Measurements from ENCODE around the gene NPPB.
"Not testable (repeated sequence)": the region's sequence is repeated elsewhere in the genome, so short reads cannot be mapped to it uniquely, and the experiment has no call there.

NPPB gene

DNA sequence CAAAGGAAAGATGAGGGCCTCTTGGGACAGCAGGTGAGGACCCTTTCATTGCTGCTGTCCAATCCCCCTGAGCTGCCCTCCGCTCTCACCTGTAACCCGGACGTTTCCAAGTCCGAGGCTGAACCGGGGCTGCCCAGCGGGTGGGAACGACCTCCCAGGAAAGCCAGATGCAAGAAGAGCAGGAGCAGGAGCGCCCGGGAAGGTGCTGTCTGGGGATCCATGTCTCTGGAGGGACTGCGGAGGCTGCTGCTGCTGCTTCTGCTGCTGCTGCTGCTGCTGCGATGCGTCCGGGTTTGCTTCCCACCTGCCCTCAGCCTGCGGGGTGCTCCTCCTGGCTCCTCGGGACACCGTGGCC is at the start of gene NPPB:
TSS of gene NPPB (minus strand) at position 333 of the 355 bp plus-strand sequence. CDS start at position 221, 112 bp downstream.
- in situ Hi-C loops (cut with HindIII; ENCODE audit: low pct_ligation_motif_present, low sequenced_read_pairs): no loop called here

DNA sequence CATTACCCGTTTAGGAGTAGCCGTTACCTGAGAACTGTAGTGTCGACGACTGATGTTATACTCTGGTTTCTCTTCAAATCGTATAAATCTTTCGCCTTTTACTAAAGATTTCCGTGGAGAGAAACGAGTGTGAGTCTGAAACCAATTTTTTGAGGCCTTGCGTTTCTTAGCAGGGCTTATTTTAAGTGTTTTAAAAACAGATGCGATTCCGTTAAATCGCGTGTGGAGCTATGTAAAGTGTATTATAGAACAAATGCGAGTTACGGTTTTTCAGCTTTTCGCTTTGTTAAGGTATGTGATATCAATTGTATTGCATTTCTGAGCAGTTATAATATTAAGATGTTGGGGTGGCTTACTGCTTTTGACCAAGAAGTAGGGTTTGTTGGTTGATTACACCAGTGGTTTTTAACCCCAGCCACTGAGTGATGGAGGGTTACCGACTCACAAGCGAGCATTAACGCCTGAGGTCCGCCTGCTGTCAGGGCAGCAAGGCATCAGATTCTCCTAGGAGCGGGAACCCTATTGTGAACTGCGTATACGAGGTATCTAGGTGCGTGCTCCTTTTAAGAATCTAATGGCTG is 49.4 kb upstream of the NPPB start:
- DNase-seq: peak; percentile 96
- TF ChIP-seq, protein P1, sequence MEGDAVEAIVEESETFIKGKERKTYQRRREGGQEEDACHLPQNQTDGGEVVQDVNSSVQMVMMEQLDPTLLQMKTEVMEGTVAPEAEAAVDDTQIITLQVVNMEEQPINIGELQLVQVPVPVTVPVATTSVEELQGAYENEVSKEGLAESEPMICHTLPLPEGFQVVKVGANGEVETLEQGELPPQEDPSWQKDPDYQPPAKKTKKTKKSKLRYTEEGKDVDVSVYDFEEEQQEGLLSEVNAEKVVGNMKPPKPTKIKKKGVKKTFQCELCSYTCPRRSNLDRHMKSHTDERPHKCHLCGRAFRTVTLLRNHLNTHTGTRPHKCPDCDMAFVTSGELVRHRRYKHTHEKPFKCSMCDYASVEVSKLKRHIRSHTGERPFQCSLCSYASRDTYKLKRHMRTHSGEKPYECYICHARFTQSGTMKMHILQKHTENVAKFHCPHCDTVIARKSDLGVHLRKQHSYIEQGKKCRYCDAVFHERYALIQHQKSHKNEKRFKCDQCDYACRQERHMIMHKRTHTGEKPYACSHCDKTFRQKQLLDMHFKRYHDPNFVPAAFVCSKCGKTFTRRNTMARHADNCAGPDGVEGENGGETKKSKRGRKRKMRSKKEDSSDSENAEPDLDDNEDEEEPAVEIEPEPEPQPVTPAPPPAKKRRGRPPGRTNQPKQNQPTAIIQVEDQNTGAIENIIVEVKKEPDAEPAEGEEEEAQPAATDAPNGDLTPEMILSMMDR (IDR thresholded peaks at IDR 0.05; ENCODE audit: low read depth, low read length, missing control alignments): no peak
- peak overlapping the region; percentile 63 for H3K4me3 ChIP-seq (ENCODE audit: low read depth, low read length)
- no peaks in the 10 kb centered on the region for H3K27me3 ChIP-seq (replicated peaks)
- peak overlapping the region; percentile 100 for H3K27ac ChIP-seq
- in situ Hi-C loops (cut with HindIII; ENCODE audit: low pct_ligation_motif_present, low sequenced_read_pairs): no loop called here
- H3K36me3 ChIP-seq (replicated peaks): no peaks in the 10 kb centered on the region

More for the DNA sequence above, at the start of gene NPPB:
- H3K27ac ChIP-seq: no peak within 1 kb of the TSS
- TF ChIP-seq, protein P1 (IDR thresholded peaks at IDR 0.05; ENCODE audit: low read depth, low read length, missing control alignments): no peak
- DNase-seq: no peak
- H3K27me3 ChIP-seq (replicated peaks): peaks cover 26% of the 10 kb centered on the region
- H3K4me3 ChIP-seq (ENCODE audit: low read depth, low read length): no peak within 1 kb of the TSS
- no peaks in the 10 kb centered on the region for H3K36me3 ChIP-seq (replicated peaks)

DNA sequence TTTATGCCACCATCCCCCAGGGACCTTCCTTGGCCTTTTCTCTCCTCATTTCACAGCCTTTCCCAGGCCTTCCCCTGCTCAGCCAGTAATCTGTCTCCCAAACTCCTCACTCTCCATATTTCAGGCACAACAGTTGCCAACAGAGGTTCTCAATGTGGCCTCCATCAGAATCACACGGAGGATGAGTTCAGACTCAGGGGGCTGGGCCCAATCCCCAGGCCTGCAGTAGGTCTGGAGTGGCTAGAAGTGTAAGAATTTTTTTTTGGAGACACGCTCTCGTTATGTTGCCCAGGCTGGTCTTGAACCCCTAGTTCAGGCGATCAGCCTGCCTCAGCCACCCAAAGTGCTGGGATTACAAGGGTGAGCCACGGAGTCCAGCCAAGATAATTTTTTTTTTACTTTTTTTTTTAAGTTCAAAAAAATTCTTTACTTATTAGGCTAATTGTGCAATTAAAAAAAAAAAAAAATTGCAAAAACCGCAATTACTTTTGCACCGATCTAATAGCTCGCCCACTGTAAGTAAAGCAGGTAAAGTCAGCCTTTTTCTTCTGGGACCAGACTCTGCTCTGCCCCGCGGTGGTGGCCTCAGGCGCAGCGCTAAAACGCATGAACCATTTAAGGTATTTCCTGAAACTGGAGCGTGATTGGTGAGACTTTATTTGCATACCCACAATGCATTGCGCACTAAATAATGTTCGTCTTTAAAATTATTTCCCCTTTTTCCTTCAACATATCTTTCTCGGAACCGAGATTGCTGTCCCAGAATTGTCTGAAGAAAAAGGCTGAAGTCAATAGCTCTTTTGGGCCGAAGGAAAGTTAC is 48.7 kb upstream of the NPPB start:
- Histone ChIP-seq H3K27me3 (replicated peaks) (no peaks in the 10 kb centered on the region), H3K27ac (peak overlapping the region; percentile 100), H3K36me3 (replicated peaks) (no peaks in the 10 kb centered on the region), H3K4me3 (ENCODE audit: low read depth, low read length) (no peak overlapping the region)
- in situ Hi-C loops (cut with HindIII; ENCODE audit: low pct_ligation_motif_present, low sequenced_read_pairs): no loop called here
- TF ChIP-seq, protein P1 (IDR thresholded peaks at IDR 0.05; ENCODE audit: low read depth, low read length, missing control alignments): peak; percentile 94
- peak; percentile 91 for DNase-seq

DNA sequence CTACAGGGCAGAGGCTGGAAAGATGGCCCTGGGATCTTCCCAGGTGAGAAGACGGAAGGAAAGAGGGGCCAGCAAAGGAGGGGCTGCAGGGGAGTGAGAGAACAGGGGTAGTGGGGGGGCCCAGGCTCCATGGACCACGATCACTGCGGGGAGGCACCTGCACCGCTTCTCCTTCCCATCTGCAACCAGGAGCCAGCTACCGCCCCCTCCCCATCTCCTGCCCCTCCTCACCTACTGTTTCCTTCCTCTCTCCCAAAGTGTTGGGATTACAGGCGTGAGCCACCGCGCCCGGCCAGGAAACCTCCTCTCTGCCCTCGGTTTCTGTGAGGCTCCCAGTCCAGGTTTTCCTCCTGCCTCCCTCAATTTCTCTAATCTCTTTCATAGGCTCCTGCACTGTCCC is 48.1 kb upstream of the NPPB start:
- no peak for DNase-seq
- Histone ChIP-seq H3K27ac (no peak overlapping the region), H3K36me3 (replicated peaks) (no peaks in the 10 kb centered on the region), H3K27me3 (replicated peaks) (no peaks in the 10 kb centered on the region), H3K4me3 (ENCODE audit: low read depth, low read length) (no peak overlapping the region)
- TF ChIP-seq, protein P1 (IDR thresholded peaks at IDR 0.05; ENCODE audit: low read depth, low read length, missing control alignments): no peak
- in situ Hi-C loops (cut with HindIII; ENCODE audit: low pct_ligation_motif_present, low sequenced_read_pairs): no loop called here

DNA sequence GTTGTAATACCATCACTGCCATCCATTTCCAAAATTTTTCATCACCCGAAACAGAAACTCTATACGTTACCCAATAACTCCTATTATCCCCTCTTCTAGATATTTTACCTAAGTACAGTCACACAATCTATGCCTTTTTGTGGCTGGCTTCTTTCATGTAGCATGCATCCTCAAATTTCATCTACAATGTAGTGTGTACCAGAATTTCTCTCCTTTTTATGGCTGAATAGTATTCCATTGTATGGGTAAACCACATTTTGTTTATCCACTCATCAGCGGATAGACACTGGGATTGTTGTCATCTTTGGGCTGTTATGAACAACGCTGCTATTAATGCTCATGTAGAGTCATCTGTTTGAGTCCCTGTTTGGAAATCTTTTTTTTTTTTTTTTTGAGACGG is 46.2 kb upstream of the NPPB start:
- Histone ChIP-seq H3K36me3 (replicated peaks) (no peaks in the 10 kb centered on the region), H3K27ac (no peak overlapping the region), H3K4me3 (ENCODE audit: low read depth, low read length) (no peak overlapping the region), H3K27me3 (replicated peaks) (peaks cover 4% of the 10 kb centered on the region)
- in situ Hi-C loops (cut with HindIII; ENCODE audit: low pct_ligation_motif_present, low sequenced_read_pairs): no loop called here
- DNase-seq: no peak
- TF ChIP-seq, protein P1 (IDR thresholded peaks at IDR 0.05; ENCODE audit: low read depth, low read length, missing control alignments): no peak

DNA sequence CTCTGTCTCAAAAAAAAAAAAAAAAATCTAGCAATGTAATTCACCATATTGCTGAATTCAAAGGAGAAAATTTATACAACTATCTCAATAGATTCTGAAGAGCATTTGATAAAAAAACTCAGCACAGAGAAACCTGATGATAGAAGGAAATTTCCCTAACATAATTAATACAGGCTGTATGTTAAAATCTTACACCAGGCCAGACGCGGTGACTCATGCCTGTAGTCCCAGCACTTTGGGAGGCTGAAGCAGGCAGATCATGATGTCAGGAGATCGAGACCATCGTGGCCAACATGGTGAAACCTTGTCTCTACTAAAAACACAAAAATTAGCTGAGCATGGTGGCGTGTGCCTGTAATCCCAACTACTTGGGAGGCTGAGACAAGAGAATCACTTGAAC is 45.4 kb upstream of the NPPB start:
- H3K27me3 ChIP-seq (replicated peaks): peaks cover 11% of the 10 kb centered on the region
- H3K4me3 ChIP-seq (ENCODE audit: low read depth, low read length); H3K27ac ChIP-seq; DNase-seq; in situ Hi-C loops (cut with HindIII; ENCODE audit: low pct_ligation_motif_present, low sequenced_read_pairs); H3K36me3 ChIP-seq (replicated peaks): not testable (repeated sequence)

Data from brain microvascular endothelial cell (primary cell).